PFSK-1 (cell line): ENCODE results near the gene CHD3.

Experiments used
- FOXP2 ChIP-seq: optimal IDR thresholded peaks from 2 replicates; pipeline ENCODE3; 2011; ENCODE audit warnings: borderline replicate concordance, control low read depth, inconsistent platforms; ENCODE audit not compliant: insufficient read depth; ENCODE audit errors: extremely low read length, extremely low read depth
- POLR2AphosphoS5 ChIP-seq: IDR thresholded peaks from 2 replicates; pipeline ENCODE4 v1.6.1; 2012; ENCODE audit warnings: low read depth, mild to moderate bottlenecking, control low read depth, low read length, moderate library complexity
- SIN3A ChIP-seq: IDR thresholded peaks from 2 replicates; pipeline ENCODE4 v1.6.1; 2012; ENCODE audit warnings: mild to moderate bottlenecking, low read length, moderate library complexity, borderline replicate concordance; ENCODE audit not compliant: insufficient read depth
- TAF1 ChIP-seq: IDR thresholded peaks from 2 replicates; pipeline ENCODE4 v1.6.1; 2012; ENCODE audit warnings: low read length, control low read depth, borderline replicate concordance; ENCODE audit not compliant: insufficient read depth
- TF ChIP-seq, protein P1 (sequence below), 2 experiments: IDR thresholded peaks; 2 replicates each; pipeline versions ENCODE4 v1.6.1 to v1.8.0; 2011 to 2012; ENCODE audit warnings: low read depth in 2 of 2, low read length in 2 of 2, control low read depth in 1 of 2, inconsistent platforms in 1 of 2, mild to moderate bottlenecking in 1 of 2, moderate library complexity in 1 of 2; ENCODE audit not compliant: insufficient read depth in 1 of 2

Gene CHD3

GRCh38 chr17:7956228-7956965 lies 67.8 kb downstream of the CHD3 start:
- TF ChIP-seq POLR2AphosphoS5 = no peak
- TF ChIP-seq, protein P1, sequence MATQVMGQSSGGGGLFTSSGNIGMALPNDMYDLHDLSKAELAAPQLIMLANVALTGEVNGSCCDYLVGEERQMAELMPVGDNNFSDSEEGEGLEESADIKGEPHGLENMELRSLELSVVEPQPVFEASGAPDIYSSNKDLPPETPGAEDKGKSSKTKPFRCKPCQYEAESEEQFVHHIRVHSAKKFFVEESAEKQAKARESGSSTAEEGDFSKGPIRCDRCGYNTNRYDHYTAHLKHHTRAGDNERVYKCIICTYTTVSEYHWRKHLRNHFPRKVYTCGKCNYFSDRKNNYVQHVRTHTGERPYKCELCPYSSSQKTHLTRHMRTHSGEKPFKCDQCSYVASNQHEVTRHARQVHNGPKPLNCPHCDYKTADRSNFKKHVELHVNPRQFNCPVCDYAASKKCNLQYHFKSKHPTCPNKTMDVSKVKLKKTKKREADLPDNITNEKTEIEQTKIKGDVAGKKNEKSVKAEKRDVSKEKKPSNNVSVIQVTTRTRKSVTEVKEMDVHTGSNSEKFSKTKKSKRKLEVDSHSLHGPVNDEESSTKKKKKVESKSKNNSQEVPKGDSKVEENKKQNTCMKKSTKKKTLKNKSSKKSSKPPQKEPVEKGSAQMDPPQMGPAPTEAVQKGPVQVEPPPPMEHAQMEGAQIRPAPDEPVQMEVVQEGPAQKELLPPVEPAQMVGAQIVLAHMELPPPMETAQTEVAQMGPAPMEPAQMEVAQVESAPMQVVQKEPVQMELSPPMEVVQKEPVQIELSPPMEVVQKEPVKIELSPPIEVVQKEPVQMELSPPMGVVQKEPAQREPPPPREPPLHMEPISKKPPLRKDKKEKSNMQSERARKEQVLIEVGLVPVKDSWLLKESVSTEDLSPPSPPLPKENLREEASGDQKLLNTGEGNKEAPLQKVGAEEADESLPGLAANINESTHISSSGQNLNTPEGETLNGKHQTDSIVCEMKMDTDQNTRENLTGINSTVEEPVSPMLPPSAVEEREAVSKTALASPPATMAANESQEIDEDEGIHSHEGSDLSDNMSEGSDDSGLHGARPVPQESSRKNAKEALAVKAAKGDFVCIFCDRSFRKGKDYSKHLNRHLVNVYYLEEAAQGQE (IDR thresholded peaks at IDR 0.05; ENCODE audit: insufficient read depth in 1 of 2, low read depth in 2 of 2, low read length in 2 of 2) = no peak

DNA sequence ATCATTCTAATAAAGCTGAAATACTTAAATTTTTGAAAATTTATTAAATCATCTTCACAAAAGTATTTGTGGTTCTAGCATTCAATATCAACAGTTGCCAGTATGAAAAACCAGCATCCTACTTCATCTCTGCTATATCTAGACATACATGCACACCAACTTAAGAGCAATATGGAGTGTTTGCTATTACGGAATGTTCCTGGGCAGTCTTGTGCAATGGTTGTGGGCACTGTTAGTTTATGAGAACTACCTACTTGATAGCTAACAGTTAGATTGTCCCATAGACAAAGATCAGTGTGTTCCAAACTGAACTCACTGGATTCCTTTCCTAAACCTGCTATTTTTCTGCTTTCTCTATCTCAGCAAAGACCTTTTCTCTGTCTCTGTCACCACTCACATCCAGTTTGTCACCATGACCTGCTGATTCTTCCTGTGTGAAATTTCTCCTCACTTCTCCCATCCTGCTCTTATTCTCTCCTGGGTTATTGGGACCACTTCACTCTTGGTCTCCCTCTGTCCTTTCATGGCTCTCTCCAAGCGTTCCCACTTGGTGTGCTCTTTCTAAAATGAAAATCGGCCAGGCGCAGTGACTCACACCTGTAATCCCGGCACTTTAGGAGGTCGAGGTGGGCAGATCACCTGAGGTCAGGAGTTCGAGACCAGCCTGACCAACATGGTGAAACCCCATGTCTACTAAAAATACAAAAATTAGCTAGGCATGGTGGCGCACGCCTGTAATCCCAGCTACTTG lies 71.1 kb downstream of the CHD3 start:
- TF ChIP-seq FOXP2 (no peak), TAF1 (no peak), POLR2AphosphoS5 (no peak), SIN3A (no peak)
- TF ChIP-seq, protein P1 (IDR thresholded peaks at IDR 0.05; ENCODE audit: insufficient read depth in 1 of 2, low read depth in 2 of 2, low read length in 2 of 2) = no peak

- no peak for TF ChIP-seq SIN3A
- TF ChIP-seq TAF1 = no peak
- no peak for TF ChIP-seq POLR2AphosphoS5
- no peak for TF ChIP-seq FOXP2
- TF ChIP-seq, protein P1 (IDR thresholded peaks at IDR 0.05; ENCODE audit: insufficient read depth in 1 of 2, low read depth in 2 of 2, low read length in 2 of 2) = no peak
Measured at GRCh38 chr17:7961421-7961820, 72.8 kb downstream of the CHD3 start.
